ENCODE data around the gene FRMPD2.

DNA sequence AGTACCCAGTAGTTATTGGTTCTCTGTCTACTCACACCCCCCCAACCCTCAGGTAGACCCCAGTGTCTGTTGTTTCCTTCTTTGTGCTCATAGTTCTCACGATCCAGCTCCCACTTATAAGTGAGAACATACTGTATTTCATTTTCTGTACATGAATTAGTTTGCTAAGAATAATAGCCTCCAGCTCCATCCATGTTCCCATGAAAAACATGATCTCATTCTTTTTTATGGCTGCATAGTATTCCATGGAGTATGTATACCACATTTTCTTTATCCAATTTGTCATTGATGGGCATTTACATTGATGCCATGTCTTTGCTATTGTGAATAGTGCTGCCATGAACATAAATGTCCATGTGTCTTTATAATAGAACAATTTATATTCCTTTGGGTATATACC lies 2.6 kb upstream of the FRMPD2 start:
- TF ChIP-seq, protein P1, sequence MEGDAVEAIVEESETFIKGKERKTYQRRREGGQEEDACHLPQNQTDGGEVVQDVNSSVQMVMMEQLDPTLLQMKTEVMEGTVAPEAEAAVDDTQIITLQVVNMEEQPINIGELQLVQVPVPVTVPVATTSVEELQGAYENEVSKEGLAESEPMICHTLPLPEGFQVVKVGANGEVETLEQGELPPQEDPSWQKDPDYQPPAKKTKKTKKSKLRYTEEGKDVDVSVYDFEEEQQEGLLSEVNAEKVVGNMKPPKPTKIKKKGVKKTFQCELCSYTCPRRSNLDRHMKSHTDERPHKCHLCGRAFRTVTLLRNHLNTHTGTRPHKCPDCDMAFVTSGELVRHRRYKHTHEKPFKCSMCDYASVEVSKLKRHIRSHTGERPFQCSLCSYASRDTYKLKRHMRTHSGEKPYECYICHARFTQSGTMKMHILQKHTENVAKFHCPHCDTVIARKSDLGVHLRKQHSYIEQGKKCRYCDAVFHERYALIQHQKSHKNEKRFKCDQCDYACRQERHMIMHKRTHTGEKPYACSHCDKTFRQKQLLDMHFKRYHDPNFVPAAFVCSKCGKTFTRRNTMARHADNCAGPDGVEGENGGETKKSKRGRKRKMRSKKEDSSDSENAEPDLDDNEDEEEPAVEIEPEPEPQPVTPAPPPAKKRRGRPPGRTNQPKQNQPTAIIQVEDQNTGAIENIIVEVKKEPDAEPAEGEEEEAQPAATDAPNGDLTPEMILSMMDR (IDR thresholded peaks at IDR 0.05; ENCODE audit: poor library complexity, severe bottlenecking) = no peak
- TF ChIP-seq RAD21 (conservative IDR thresholded peaks at IDR 0.05) = no peak
